Adipose tissue (tissue), 3 donors: ENCODE results near the gene GABARAP. TPM values are rescaled to one million over a fixed set of nuclear protein-coding genes. Genes with fewer than 3 reads are reported as not detected.
A peak's percentile ranks its signal among the peaks of the same experiment; 100 is the strongest.
"Not testable (repeated sequence)": the region's sequence is repeated elsewhere in the genome, so short reads cannot be mapped to it uniquely, and the experiment has no call there.

Source experiments
- H3K27ac ChIP-seq: one replicate; pipeline ENCODE4 v1.5.1; 2013; ENCODE audit warnings: low read depth, low read length
- WGBS, 3 donors: extraction: QIAGEN DNeasy Blood & Tissue Kit; methylation state at CpG; one replicate each; pipeline ENCODE4 v1.1.7; 2013; 5-methylcytosine and 5-hydroxymethylcytosine counted together
- polyA plus RNA-seq, 3 donors: library from polyadenylated mRNA; stranded (reverse); fragments of 200-250 nt; gene quantifications; one replicate each; pipeline ENCODE4 v1.2.3, GENCODE V29; 2013
- donor health status: healthy with polysubstance abuse.
- donor health status: Bipolar disorder and iron deficiency.
- donor health status: healthy.

GABARAP gene
- polyA plus RNA-seq, 3 donors: 485 to 1,093 (median 668) TPM

GRCh38 chr17:7246779-7247178 is 4.5 kb upstream of the GABARAP start:
- 87 to 93% (median 91%) methylated on average over 5 of the region's 5 CpGs for WGBS, 3 donors
- H3K27ac ChIP-seq: no peak overlapping the region

- not testable (repeated sequence) for H3K27ac ChIP-seq
- WGBS, 3 donors: 61 to 87% (median 84%) methylated on average over 10 of the region's 10 CpGs
These were observed 1.6 kb upstream of the GABARAP start for GRCh38 chr17:7243838-7244237.

DNA sequence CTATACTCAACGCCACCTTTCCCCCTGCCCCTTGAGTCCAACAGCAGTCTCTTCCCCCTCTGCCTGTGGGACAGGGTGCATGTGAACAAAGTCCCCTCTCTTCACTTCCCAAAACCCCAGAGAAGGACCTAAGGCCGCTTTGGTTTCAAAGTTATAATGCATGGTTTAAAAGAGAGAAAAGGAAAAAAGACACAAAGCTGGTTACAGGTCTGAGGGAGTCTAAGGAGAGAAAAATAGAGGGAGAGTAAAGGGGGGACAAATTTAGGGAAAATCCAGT is 1.1 kb upstream of the GABARAP start:
- WGBS, 3 donors: 24 to 49% (median 37%) methylated on average over 2 of the region's 2 CpGs
- peak overlapping the region; percentile 77 for H3K27ac ChIP-seq

DNA sequence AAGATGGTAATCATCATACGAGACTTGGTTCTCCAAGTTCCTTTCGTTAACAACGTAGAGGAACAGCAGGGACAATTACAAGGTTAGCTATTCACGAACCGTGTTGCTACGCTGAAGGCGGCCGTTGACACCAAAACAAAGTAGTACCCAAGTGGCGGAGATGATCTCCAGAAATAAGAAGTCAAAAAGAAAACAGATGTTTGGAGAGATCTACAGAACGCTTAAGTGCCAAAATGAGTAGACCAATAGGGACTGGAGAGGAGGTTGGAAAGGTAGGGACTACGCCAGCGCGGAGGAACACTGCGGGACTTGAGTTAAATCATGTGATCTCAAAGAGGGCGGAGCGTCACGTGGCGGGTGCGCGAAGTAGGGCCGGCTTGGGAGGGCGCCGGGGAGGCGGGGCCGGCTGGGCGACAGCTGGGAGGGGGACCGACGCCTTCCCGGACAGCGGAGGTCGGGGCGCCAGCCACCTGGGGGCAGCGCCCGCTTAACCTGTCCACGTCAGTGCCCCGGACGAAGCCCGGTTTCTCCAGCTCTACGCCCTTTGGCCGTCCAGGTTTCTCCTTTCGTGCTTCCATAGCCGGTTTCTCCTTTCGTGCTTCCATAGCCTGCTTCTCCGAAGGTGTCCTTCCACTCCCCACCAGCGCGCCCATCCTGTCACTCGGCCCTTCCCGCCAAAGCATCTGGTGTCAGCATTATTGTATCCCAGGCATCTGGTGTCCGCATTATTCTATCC is 636 bp upstream of the GABARAP start:
- WGBS, 3 donors: 1% methylated on average over 49 of the region's 49 CpGs
- H3K27ac ChIP-seq: peak overlapping the region; percentile 84

GRCh38 chr17:7241090-7241733 is 1.0 kb downstream of the GABARAP start:
- 25 to 30% (median 25%) methylated on average over 9 of the region's 9 CpGs for WGBS, 3 donors
- H3K27ac ChIP-seq: no peak overlapping the region

DNA sequence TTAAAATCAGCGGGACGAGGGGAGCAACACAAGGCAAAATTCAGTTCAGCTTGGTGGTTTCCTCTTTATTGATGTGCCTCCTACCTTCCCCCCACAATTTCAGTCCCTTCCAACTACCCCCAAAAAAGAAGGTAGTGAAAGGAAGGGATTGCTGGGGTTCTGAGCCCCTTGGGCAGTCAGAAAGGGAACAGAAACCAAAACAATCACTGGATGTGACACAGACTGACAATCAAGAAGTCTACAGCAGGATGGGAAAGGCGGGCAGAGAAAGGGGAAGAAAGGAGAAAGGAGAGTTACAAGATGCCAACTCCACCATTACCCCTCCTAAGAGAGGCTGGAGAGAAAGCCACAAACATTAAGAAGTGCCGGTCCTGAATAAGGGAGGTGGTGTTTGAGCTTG is 1.9 kb downstream of the GABARAP start:
- 49 to 66% (median 52%) methylated on average over 4 of the region's 4 CpGs for WGBS, 3 donors
- no peak overlapping the region for H3K27ac ChIP-seq

GRCh38 chr17:7239091-7240027 is 2.9 kb downstream of the GABARAP start, which contains the start of gene PHF23:
TSS of gene PHF23 (minus strand) at chr17:7239457. CDS start at chr17:7239279, 178 bp downstream.
- 0 to 1% (median 0%) methylated on average over 49 to 72 of the region's 72 CpGs for WGBS, 3 donors
- peak within 1 kb of the TSS; percentile 80 for H3K27ac ChIP-seq

DNA sequence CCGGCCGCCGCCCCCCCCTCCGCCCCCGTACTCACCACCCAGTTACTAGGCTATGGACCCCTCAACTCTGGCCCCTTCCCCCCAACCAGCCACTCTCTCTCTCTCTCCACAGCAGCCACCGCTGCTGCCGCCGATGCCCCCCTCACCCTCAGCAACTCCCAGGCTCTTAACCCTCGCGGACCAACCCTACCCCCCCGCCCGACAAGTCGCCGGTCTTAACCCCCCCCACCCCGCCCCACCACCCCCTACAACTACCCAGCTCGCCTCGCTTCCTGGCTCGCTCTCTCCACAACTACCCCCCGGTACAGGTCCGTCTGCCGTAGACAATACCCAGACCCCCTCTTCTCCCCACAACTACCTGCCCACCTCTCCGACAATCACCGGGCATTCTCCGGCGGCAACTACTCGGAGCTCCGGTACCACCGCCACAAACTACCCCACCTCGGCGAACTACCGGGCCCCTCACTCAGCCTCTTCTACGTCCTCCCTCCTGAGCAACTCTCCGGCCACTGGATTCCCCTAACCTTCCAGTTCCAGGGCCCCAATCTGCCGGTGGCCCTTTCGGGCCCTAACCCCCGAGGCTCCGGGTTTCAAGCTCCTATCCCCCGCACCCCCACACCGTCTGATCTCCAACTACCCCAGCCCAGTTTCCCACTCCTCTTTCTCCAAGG is 3.7 kb downstream of the GABARAP start:
- peak overlapping the region; percentile 80 for H3K27ac ChIP-seq
- 0% methylated on average over 20 to 39 of the region's 39 CpGs for WGBS, 3 donors

- WGBS, 3 donors: 1% methylated on average over 37 to 66 of the region's 73 CpGs
- H3K27ac ChIP-seq: peak overlapping the region; percentile 32
These were observed 4.4 kb downstream of the GABARAP start for GRCh38 chr17:7237761-7238419.

DNA sequence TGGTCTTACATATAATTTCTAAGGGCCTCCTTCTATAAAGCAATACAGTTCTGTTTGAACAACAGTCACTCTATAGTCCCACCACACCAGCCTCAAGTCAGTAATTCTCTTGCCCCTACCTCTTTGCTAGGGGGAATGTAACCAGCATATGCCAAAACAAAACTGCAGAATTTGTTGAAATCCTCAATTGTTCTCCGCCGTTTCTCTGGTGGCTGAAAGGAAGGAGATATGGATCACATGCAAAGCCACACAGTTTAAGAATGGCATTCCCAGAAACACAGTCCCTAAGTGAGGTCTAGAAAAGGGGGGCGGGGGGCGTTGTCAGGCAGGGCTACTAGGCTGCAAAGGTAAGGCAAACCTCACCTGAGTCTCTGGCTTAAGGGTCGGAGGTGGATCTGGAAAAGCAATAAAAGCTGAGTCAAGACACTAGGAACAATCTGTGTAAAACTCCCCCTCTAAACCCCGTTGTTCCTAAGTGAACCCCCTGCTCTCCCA is 4.9 kb downstream of the GABARAP start:
- WGBS, 3 donors: 16 to 26% (median 22%) methylated on average over 6 of the region's 6 CpGs
- H3K27ac ChIP-seq: peak overlapping the region; percentile 32

DNA sequence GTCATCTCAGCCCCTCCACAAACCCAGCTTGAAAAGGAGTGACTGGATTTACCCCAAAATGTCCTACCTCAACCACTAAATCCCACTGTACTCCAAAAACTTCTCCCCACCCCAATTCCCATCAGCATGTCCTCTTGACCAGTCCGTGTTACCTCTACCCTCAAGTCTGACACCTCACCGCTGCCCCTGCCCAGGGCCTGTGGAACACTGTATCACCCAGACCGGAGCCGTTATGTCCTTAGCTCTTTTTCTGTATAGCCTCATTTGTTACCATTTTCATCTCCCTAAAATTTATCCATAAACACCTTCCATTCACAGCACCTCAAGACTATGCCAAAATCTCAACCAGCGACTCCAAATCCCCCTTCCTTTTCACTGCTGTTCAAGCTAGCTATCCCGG is 5.4 kb downstream of the GABARAP start:
- WGBS, 3 donors: 85 to 91% (median 87%) methylated on average over 6 of the region's 6 CpGs
- no peak overlapping the region for H3K27ac ChIP-seq

- 79 to 87% (median 86%) methylated on average over 22 of the region's 22 CpGs for WGBS, 3 donors
- no peak overlapping the region for H3K27ac ChIP-seq
These were observed 6.3 kb downstream of the GABARAP start for GRCh38 chr17:7235693-7236665.

- 0 to 1% (median 1%) methylated on average over 58 to 72 of the region's 72 CpGs for WGBS, 3 donors
- no peak within 1 kb of the TSS for H3K27ac ChIP-seq
These were observed 7.9 kb downstream of the GABARAP start, which contains the start of gene DVL2 for GRCh38 chr17:7234083-7234951. TSS of gene DVL2 (minus strand) at chr17:7234517. CDS start at chr17:7234262, 255 bp downstream.

DNA sequence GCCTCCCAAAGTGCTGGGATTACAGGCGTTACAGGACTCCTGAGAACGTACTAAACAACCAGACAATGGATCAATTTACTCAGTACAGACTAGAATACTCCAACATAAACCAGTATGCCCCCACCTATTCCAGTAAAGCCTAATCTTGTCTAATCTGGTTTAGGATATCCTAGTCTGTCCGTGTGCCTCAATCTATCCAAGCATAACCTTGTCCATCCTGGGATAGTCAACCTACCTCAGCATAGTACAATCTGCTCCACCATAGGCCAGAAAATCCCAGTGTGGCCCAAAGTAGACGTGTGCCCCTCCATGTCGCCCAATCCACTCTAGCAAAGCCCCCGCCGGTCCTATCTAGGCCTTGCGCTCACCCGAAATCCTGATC is 8.6 kb downstream of the GABARAP start:
- 1% methylated on average over 9 of the region's 9 CpGs for WGBS, 3 donors

DNA sequence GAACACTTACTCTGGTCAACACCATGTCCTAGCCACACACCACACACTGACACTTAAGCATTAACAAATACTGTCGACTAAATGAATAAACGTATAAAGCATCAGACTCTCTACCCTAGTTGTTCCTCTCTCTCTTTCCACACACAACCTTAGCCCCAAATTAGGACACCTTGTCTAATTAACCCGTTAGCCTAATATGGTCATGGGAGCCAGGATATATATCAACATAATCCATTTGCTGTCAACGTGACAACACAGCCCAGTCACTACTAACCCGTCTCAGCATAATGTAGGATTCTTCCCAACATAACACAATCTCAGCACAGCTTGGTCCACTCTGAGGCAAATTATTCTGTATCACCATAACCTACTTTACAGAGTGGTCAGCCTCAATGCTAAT is 10.1 kb downstream of the GABARAP start:
- no peak overlapping the region for H3K27ac ChIP-seq
- 79 to 84% (median 80%) methylated on average over 5 of the region's 5 CpGs for WGBS, 3 donors

More for the DNA sequence above, 8.6 kb downstream of the GABARAP start:
- H3K27ac ChIP-seq: no peak overlapping the region

GRCh38 chr17:7229504-7229903 is 12.7 kb downstream of the GABARAP start:
- WGBS, 3 donors: 93 to 95% (median 94%) methylated on average over 19 of the region's 19 CpGs
- H3K27ac ChIP-seq: no peak overlapping the region
